ENCODE results near the gene ARL6.

ARL6 gene

DNA sequence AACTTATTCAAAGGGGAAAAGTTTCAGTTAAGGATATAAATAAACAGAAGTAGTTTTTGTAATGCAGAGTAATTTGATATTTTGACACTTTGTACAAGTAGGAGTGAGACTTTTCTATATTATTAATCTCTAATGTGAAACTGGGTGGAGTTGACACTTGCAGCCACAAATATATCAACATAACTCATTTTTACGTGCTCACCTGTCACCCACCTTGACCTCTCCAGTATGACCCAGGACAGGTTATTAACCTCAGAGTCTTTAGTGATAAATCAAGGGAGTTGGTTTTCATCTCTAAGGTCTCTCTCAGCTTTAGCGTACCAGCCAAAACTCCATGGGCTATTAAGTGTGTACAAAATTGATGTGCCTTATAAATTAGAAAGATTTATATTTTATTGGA lies 64.6 kb downstream of the ARL6 start:
- TF ChIP-seq CEBPB (IDR thresholded peaks at IDR 0.05) (no peak), ZBTB7A (IDR thresholded peaks at IDR 0.05; ENCODE audit: low read depth) (no peak), TCF12 (IDR thresholded peaks at IDR 0.05; ENCODE audit: low read depth) (no peak), TAF1 (IDR thresholded peaks at IDR 0.05; ENCODE audit: low read depth) (no peak), EP300 (IDR thresholded peaks at IDR 0.05; ENCODE audit: borderline replicate concordance) (no peak), FOXM1 (IDR thresholded peaks at IDR 0.05; ENCODE audit: borderline replicate concordance, low read depth) (no peak), CREB1 (IDR thresholded peaks at IDR 0.05; ENCODE audit: low read depth) (no peak), NFIC (IDR thresholded peaks at IDR 0.05) (no peak), EGR1 (IDR thresholded peaks at IDR 0.05) (no peak), RAD21 (IDR thresholded peaks at IDR 0.05; ENCODE audit: low read depth) (no peak), TEAD4 (IDR thresholded peaks at IDR 0.05) (no peak), YY1 (IDR thresholded peaks at IDR 0.05; ENCODE audit: low read depth) (no peak)
- TF ChIP-seq, protein P1, sequence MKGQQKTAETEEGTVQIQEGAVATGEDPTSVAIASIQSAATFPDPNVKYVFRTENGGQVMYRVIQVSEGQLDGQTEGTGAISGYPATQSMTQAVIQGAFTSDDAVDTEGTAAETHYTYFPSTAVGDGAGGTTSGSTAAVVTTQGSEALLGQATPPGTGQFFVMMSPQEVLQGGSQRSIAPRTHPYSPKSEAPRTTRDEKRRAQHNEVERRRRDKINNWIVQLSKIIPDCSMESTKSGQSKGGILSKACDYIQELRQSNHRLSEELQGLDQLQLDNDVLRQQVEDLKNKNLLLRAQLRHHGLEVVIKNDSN (IDR thresholded peaks at IDR 0.05): no peak
- TF ChIP-seq, protein P2, sequence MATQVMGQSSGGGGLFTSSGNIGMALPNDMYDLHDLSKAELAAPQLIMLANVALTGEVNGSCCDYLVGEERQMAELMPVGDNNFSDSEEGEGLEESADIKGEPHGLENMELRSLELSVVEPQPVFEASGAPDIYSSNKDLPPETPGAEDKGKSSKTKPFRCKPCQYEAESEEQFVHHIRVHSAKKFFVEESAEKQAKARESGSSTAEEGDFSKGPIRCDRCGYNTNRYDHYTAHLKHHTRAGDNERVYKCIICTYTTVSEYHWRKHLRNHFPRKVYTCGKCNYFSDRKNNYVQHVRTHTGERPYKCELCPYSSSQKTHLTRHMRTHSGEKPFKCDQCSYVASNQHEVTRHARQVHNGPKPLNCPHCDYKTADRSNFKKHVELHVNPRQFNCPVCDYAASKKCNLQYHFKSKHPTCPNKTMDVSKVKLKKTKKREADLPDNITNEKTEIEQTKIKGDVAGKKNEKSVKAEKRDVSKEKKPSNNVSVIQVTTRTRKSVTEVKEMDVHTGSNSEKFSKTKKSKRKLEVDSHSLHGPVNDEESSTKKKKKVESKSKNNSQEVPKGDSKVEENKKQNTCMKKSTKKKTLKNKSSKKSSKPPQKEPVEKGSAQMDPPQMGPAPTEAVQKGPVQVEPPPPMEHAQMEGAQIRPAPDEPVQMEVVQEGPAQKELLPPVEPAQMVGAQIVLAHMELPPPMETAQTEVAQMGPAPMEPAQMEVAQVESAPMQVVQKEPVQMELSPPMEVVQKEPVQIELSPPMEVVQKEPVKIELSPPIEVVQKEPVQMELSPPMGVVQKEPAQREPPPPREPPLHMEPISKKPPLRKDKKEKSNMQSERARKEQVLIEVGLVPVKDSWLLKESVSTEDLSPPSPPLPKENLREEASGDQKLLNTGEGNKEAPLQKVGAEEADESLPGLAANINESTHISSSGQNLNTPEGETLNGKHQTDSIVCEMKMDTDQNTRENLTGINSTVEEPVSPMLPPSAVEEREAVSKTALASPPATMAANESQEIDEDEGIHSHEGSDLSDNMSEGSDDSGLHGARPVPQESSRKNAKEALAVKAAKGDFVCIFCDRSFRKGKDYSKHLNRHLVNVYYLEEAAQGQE (IDR thresholded peaks at IDR 0.05; ENCODE audit: low read depth): no peak
- TF ChIP-seq, protein P3, sequence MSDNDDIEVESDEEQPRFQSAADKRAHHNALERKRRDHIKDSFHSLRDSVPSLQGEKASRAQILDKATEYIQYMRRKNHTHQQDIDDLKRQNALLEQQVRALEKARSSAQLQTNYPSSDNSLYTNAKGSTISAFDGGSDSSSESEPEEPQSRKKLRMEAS (IDR thresholded peaks at IDR 0.05): no peak

DNA sequence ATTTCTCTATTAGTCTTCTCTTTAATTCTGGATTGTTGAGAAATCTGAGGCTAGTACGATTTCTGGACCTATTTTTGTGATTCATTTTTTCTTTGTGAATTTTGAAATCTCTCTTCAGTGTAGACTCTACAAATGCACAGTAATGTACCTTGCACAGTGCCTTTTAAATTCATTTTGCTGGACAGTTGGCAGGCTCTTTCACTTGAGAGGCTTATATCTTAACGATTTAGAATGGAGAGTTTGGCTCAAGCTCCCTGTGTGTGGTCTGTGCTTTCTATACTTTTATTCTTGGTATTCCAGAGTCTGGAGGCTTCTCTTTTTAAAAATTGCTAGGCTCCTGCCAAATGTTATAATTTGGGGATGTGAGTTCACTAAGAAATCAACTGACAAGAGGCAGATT lies 66.1 kb downstream of the ARL6 start:
- TF ChIP-seq FOXM1 (IDR thresholded peaks at IDR 0.05; ENCODE audit: borderline replicate concordance, low read depth): no peak
- TF ChIP-seq ZBTB7A (IDR thresholded peaks at IDR 0.05; ENCODE audit: low read depth): no peak
- no peak for TF ChIP-seq TCF12 (IDR thresholded peaks at IDR 0.05; ENCODE audit: low read depth)
- TF ChIP-seq EP300 (IDR thresholded peaks at IDR 0.05; ENCODE audit: borderline replicate concordance): no peak
- no peak for TF ChIP-seq TAF1 (IDR thresholded peaks at IDR 0.05; ENCODE audit: low read depth)
- no peak for TF ChIP-seq RAD21 (IDR thresholded peaks at IDR 0.05; ENCODE audit: low read depth)
- no peak for TF ChIP-seq CREB1 (IDR thresholded peaks at IDR 0.05; ENCODE audit: low read depth)
- no peak for TF ChIP-seq CEBPB (IDR thresholded peaks at IDR 0.05)
- no peak for TF ChIP-seq YY1 (IDR thresholded peaks at IDR 0.05; ENCODE audit: low read depth)
- TF ChIP-seq, protein P3 (IDR thresholded peaks at IDR 0.05): no peak
- TF ChIP-seq NFIC (IDR thresholded peaks at IDR 0.05): no peak
- TF ChIP-seq TEAD4 (IDR thresholded peaks at IDR 0.05): no peak
- TF ChIP-seq, protein P2 (IDR thresholded peaks at IDR 0.05; ENCODE audit: low read depth): no peak
- TF ChIP-seq EGR1 (IDR thresholded peaks at IDR 0.05): no peak
- TF ChIP-seq, protein P1 (IDR thresholded peaks at IDR 0.05): no peak

DNA sequence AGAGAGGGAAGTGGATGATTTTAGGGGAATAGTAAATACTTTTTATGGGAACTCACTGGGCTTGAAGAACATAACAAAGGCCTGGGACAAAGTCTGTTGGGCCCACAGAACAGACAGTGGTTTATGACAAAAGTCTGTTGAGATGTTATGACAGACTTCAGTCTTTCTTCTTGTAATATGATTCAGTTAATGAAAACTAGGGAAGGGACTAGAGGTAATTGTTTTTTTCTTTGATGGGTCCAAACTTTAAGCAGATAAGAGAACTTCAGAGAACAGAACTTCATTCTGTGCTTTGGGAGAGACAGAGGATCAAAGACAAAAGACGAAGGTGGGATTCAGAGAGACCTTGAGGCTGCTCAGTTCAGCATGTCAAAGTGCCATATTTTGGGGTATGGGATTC lies 66.6 kb downstream of the ARL6 start:
- TF ChIP-seq CREB1 (IDR thresholded peaks at IDR 0.05; ENCODE audit: low read depth): no peak
- TF ChIP-seq EP300 (IDR thresholded peaks at IDR 0.05; ENCODE audit: borderline replicate concordance): no peak
- TF ChIP-seq EGR1 (IDR thresholded peaks at IDR 0.05): no peak
- no peak for TF ChIP-seq CEBPB (IDR thresholded peaks at IDR 0.05)
- TF ChIP-seq, protein P1 (IDR thresholded peaks at IDR 0.05): no peak
- TF ChIP-seq RAD21 (IDR thresholded peaks at IDR 0.05; ENCODE audit: low read depth): no peak
- no peak for TF ChIP-seq NFIC (IDR thresholded peaks at IDR 0.05)
- TF ChIP-seq YY1 (IDR thresholded peaks at IDR 0.05; ENCODE audit: low read depth): no peak
- TF ChIP-seq, protein P3 (IDR thresholded peaks at IDR 0.05): no peak
- TF ChIP-seq TCF12 (IDR thresholded peaks at IDR 0.05; ENCODE audit: low read depth): no peak
- no peak for TF ChIP-seq TAF1 (IDR thresholded peaks at IDR 0.05; ENCODE audit: low read depth)
- no peak for TF ChIP-seq ZBTB7A (IDR thresholded peaks at IDR 0.05; ENCODE audit: low read depth)

DNA sequence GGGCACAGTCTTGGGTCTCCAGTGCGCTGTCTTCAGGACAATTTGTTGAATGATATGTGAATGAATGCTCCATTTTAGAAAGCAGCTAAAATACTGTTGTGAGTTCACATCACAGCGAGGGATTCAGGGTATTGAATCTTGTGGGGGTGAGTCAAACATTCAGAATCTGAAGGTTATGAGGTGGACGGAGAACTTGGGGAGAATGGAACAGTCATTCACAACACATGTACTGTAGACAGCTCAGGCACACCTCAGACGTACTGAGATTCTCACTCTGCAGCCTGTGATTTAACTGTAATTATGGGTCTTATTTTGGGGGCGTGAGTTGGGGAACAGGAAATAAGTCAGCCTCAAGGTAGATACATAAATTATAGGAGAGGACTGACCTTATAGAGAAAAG lies 71.2 kb downstream of the ARL6 start:
- TF ChIP-seq, protein P2 (IDR thresholded peaks at IDR 0.05; ENCODE audit: low read depth): no peak
- TF ChIP-seq TEAD4 (IDR thresholded peaks at IDR 0.05) (no peak), YY1 (IDR thresholded peaks at IDR 0.05; ENCODE audit: low read depth) (no peak), CREB1 (IDR thresholded peaks at IDR 0.05; ENCODE audit: low read depth) (no peak), ZBTB7A (IDR thresholded peaks at IDR 0.05; ENCODE audit: low read depth) (no peak), CEBPB (IDR thresholded peaks at IDR 0.05) (no peak), EP300 (IDR thresholded peaks at IDR 0.05; ENCODE audit: borderline replicate concordance) (no peak), TAF1 (IDR thresholded peaks at IDR 0.05; ENCODE audit: low read depth) (no peak)
- TF ChIP-seq, protein P1 (IDR thresholded peaks at IDR 0.05): no peak
- TF ChIP-seq, protein P3 (IDR thresholded peaks at IDR 0.05): no peak

Data from Ishikawa (cell line).